BLaER1 treated with 17β-estradiol and CSF1 and Interleukin-3, amounts not matched to agents 10 nM and 100 nM (cell line): Measurements from ENCODE around the gene CDC42BPA.

Experiments used
- H3K27ac ChIP-seq, 11 experiments: shearing (Covaris generic); formaldehyde crosslinking; 2 replicates each; pipeline ENCODE4 v1.8.1; 2022
- H3K27me3 ChIP-seq, 11 experiments: shearing (Covaris generic); formaldehyde crosslinking; 2 replicates each; pipeline ENCODE4 v1.8.1; 2022
- H3K36me3 ChIP-seq, 11 experiments: shearing (Covaris generic); formaldehyde crosslinking; 2 replicates each; pipeline ENCODE4 v1.8.1; 2022
- H3K4me1 ChIP-seq, 10 experiments: shearing (Covaris generic); formaldehyde crosslinking; 2 replicates each; pipeline ENCODE4 v1.8.1; 2022
- H3K4me2 ChIP-seq, 11 experiments: shearing (Covaris generic); formaldehyde crosslinking; 2 replicates each; pipeline ENCODE4 v1.8.1; 2022
- H3K4me3 ChIP-seq, 10 experiments: shearing (Covaris generic); formaldehyde crosslinking; 2 replicates each; pipeline ENCODE4 v1.8.1; 2022
- H3K9ac ChIP-seq, 11 experiments: shearing (Covaris generic); formaldehyde crosslinking; 2 replicates each; pipeline ENCODE4 v1.8.1; 2022
- H3K9me3 ChIP-seq, 11 experiments: shearing (Covaris generic); formaldehyde crosslinking; replicated peaks in 1 of 11; 2 replicates each; pipeline ENCODE4 v1.8.1; 2022
- H4K20me1 ChIP-seq, 11 experiments: shearing (Covaris generic); formaldehyde crosslinking; 2 replicates each; pipeline ENCODE4 v1.8.1; 2022
- Cebpa-rat ChIP-seq, 11 experiments: shearing (Covaris generic); IDR thresholded peaks; 2 replicates each; pipeline ENCODE4 v1.8.1; 2022

Gene CDC42BPA

DNA sequence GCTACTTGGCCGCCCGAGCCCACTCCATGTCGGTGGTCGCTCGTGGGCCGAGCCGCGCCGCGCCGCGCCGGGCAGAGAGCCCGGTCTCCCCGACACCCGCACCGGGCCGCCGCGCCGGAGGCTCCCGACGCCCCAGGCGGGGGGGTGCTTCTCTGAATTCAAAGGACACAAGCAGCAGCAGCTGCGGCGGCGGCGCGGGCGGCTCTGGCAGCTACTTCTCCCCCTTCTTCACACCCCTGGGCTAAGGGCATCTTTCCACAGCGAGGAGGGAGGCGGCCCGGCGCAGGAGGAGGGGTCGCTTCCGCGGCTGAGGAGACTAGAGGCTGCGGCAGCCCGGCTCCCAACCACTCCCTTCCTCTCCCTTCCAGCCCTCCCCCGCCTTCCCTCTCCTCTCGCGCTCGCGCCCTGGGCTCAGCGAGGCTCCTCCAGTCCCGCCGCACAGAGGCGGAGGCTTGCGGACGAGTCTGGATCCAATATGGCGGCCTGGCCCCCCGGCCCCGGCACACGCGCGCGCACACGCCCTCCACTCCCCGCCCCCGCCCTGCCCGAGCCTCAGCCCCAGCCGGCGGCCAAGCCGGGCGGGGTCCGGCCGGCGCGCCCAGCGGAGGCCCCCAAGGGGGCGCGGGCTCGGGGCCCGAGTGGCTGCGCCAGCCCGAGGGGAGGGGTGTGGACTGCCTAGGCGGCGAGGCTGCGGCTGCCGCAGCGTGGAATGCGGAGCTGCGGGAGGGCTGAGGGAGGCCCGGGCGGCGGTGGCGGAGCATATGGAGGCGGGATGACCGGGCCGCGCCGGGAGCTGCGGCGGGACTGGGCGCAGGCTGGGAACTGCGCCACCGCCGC is at the start of gene CDC42BPA:
Gene CDC42BPA, minus strand, starts transcription at position 477 of the 837 bp plus-strand sequence. CDS start 1,310 bp downstream, outside the sequence.
- no peak for TF ChIP-seq Cebpa-rat (IDR thresholded peaks at IDR 0.05)
- H3K4me2 ChIP-seq = peak within 1 kb of the TSS; percentile 78 to 97 (median 88)
- H3K36me3 ChIP-seq = no peaks in the 10 kb centered on the region
- peak within 1 kb of the TSS; percentile 75 to 88 (median 84) for H3K9ac ChIP-seq
- peaks cover 0 to 9% (median 0%) of the 10 kb centered on the region in 11 experiments; a peak in 3 of 22 replicates for H4K20me1 ChIP-seq
- H3K4me1 ChIP-seq = peaks cover 18 to 37% (median 25%) of the 10 kb centered on the region in 10 experiments; a peak in 19 of 20 replicates
- no peaks in the 10 kb centered on the region for H3K9me3 ChIP-seq
- peak within 1 kb of the TSS; percentile 79 to 89 (median 82) for H3K4me3 ChIP-seq
- H3K27me3 ChIP-seq = peaks cover 0 to 50% (median 41%) of the 10 kb centered on the region in 11 experiments; a peak in 19 of 22 replicates
- peak within 1 kb of the TSS; percentile 64 to 80 (median 73) for H3K27ac ChIP-seq

DNA sequence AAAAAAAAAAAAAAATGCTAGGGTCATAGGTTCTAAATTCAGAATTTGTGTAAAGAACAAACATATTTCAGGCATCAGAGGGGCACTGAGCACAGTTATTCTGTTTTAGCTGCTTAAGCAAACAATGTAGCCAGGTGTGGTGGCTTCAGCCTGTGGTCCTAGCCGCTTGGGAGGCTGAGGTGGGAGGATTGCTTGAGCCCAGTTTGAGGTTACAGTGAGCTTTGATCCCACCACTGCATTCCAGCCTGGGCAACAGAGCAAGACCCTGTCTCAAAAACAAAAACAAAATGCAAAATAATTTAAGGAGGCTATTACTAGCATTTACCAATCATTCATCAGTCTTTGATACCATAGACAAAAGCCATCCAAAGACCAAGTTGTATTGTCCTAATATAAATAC is 49.7 kb upstream of the CDC42BPA start:
- Histone ChIP-seq H3K9ac (no peak overlapping the region), H3K4me2 (no peak overlapping the region), H4K20me1 (no peaks in the 10 kb centered on the region), H3K36me3 (no peaks in the 10 kb centered on the region), H3K4me1 (no peaks in the 10 kb centered on the region), H3K9me3 (no peaks in the 10 kb centered on the region), H3K27me3 (no peaks in the 10 kb centered on the region), H3K27ac (no peak overlapping the region), H3K4me3 (no peak overlapping the region)
- TF ChIP-seq Cebpa-rat (IDR thresholded peaks at IDR 0.05) = no peak

- Histone ChIP-seq H3K4me1 (no peaks in the 10 kb centered on the region), H3K27ac (no peak overlapping the region), H4K20me1 (no peaks in the 10 kb centered on the region), H3K4me3 (no peak overlapping the region), H3K4me2 (no peak overlapping the region), H3K9ac (no peak overlapping the region), H3K9me3 (no peaks in the 10 kb centered on the region), H3K27me3 (no peaks in the 10 kb centered on the region), H3K36me3 (no peaks in the 10 kb centered on the region)
- no peak for TF ChIP-seq Cebpa-rat (IDR thresholded peaks at IDR 0.05)
These were observed 47.5 kb upstream of the CDC42BPA start for GRCh38 chr1:227365473-227366431.

- Histone ChIP-seq H3K9ac (no peak overlapping the region), H3K27ac (no peak overlapping the region), H3K27me3 (no peaks in the 10 kb centered on the region), H3K4me3 (no peak overlapping the region), H3K4me1 (no peaks in the 10 kb centered on the region), H3K4me2 (no peak overlapping the region), H4K20me1 (no peaks in the 10 kb centered on the region), H3K9me3 (no peaks in the 10 kb centered on the region), H3K36me3 (no peaks in the 10 kb centered on the region)
- TF ChIP-seq Cebpa-rat (IDR thresholded peaks at IDR 0.05) = no peak
These were observed 46.4 kb upstream of the CDC42BPA start for GRCh38 chr1:227364657-227365056.

DNA sequence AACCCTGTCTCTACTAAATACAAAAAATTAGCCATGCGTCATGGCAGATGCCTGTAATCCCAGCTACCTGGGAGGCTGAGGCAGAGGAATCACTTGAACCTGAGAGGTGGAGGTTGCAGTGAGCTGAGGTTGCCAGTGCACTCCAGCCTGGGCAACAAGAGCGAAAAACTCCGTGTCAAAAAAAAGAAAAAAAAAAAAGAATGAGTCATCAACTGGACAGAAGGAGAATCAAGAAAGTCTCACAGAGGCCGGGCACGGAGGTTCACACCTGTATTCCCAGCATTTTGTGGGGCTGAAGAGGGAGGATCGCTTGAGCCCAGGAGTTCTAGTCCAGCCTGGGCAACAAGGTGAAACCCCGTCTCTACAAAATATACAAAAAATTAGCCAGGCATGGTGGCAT is 45.5 kb upstream of the CDC42BPA start:
- Histone ChIP-seq H3K9me3 (no peaks in the 10 kb centered on the region), H3K4me2 (no peak overlapping the region), H3K4me3 (no peak overlapping the region), H3K27ac (no peak overlapping the region), H4K20me1 (no peaks in the 10 kb centered on the region), H3K4me1 (no peaks in the 10 kb centered on the region), H3K36me3 (no peaks in the 10 kb centered on the region), H3K27me3 (no peaks in the 10 kb centered on the region), H3K9ac (no peak overlapping the region)
- no peak for TF ChIP-seq Cebpa-rat (IDR thresholded peaks at IDR 0.05)

- Histone ChIP-seq H3K4me2 (no peak overlapping the region), H4K20me1 (no peaks in the 10 kb centered on the region), H3K9me3 (no peaks in the 10 kb centered on the region), H3K4me1 (peaks cover 0 to 11% (median 5%) of the 10 kb centered on the region in 10 experiments; a peak in 12 of 20 replicates), H3K4me3 (no peak overlapping the region), H3K36me3 (no peaks in the 10 kb centered on the region), H3K9ac (no peak overlapping the region), H3K27ac (no peak overlapping the region), H3K27me3 (no peaks in the 10 kb centered on the region)
- no peak for TF ChIP-seq Cebpa-rat (IDR thresholded peaks at IDR 0.05)
These were observed 43.7 kb upstream of the CDC42BPA start for GRCh38 chr1:227362039-227362438.

- Histone ChIP-seq H3K4me3 (no peak overlapping the region), H3K27ac (no peak overlapping the region; a peak in 1 of 22 replicates), H3K4me1 (peaks cover 0 to 13% (median 5%) of the 10 kb centered on the region in 10 experiments; a peak in 12 of 20 replicates), H3K4me2 (peak overlapping the region in 2 of 11 experiments; percentile 50 to 56; a peak in 4 of 22 replicates), H3K27me3 (no peaks in the 10 kb centered on the region), H3K36me3 (no peaks in the 10 kb centered on the region), H3K9ac (no peak overlapping the region), H3K9me3 (peaks cover 0 to 11% (median 0%) of the 10 kb centered on the region in 11 experiments; a peak in 3 of 22 replicates), H4K20me1 (no peaks in the 10 kb centered on the region)
- TF ChIP-seq Cebpa-rat (IDR thresholded peaks at IDR 0.05) = no peak
These were observed 39.6 kb upstream of the CDC42BPA start for GRCh38 chr1:227357927-227358302.

- no peaks in the 10 kb centered on the region for H4K20me1 ChIP-seq
- H3K27ac ChIP-seq = peak overlapping the region in 1 of 11 experiments; percentile 25; a peak in 1 of 22 replicates
- peaks cover 0 to 13% (median 5%) of the 10 kb centered on the region in 10 experiments; a peak in 12 of 20 replicates for H3K4me1 ChIP-seq
- H3K36me3 ChIP-seq = no peaks in the 10 kb centered on the region
- H3K27me3 ChIP-seq = no peaks in the 10 kb centered on the region
- H3K9ac ChIP-seq = no peak overlapping the region
- no peak overlapping the region for H3K4me3 ChIP-seq
- peaks cover 0 to 11% (median 0%) of the 10 kb centered on the region in 11 experiments; a peak in 3 of 22 replicates for H3K9me3 ChIP-seq
- TF ChIP-seq Cebpa-rat (IDR thresholded peaks at IDR 0.05) = no peak
- H3K4me2 ChIP-seq = peak overlapping the region in 8 of 11 experiments; percentile 13 to 56 (median 43); a peak in 12 of 22 replicates
These were observed 39.1 kb upstream of the CDC42BPA start for GRCh38 chr1:227357171-227357926.
